A673 (cell line): Measurements from ENCODE around the gene LAMA2. TPM values are rescaled to one million over a fixed set of nuclear protein-coding genes. Genes with fewer than 3 reads are reported as not detected.

Experiments
- BruUV-seq: library from RNA; stranded (reverse); fragments of 400-500 nt; replicated peaks from 2 replicates; lab custom pipeline; 2021; lab: Mats Ljungman, UMichigan
- CTCF ChIA-PET: fragments of 300-600 bp; sonication (Branson Sonifier 250); formaldehyde crosslinking; loops from one replicate; lab custom pipeline; 2022; ENCODE audit warnings: antibody characterized with exemption; lab: Charles Lee
- POLR2A ChIA-PET: fragments of 300-600 bp; sonication (Branson Sonifier 250); formaldehyde crosslinking; loops from one replicate; lab custom pipeline; 2022; ENCODE audit warnings: antibody characterized with exemption; ENCODE audit not compliant: low non-redundant PET; lab: Charles Lee
- DNase-seq: peaks from one replicate; pipeline ENCODE4 v3.0.0-alpha.2; 2015; ENCODE audit warnings: low spot score
- H3K27ac ChIP-seq: fragments of 200-600 bp; sonication (generic); 2 replicates; pipeline ENCODE4 v1.5.1; 2016; ENCODE audit warnings: mixed run types, low read depth, mild to moderate bottlenecking, mixed read lengths, antibody characterized with exemption, low read length; ENCODE audit not compliant: poor library complexity, severe bottlenecking
- H3K27me3 ChIP-seq: fragments of 200-600 bp; sonication (generic); replicated peaks from 2 replicates; pipeline ENCODE4 v1.6.1; 2017; ENCODE audit warnings: mixed run types, low read depth, mild to moderate bottlenecking, mixed read lengths, antibody characterized with exemption, low read length; ENCODE audit not compliant: insufficient read depth, poor library complexity
- H3K36me3 ChIP-seq: fragments of 200-600 bp; sonication (generic); 2 replicates; pipeline ENCODE4 v1.6.1; 2016; ENCODE audit warnings: mixed run types, mild to moderate bottlenecking, mixed read lengths, antibody characterized with exemption, low read length; ENCODE audit not compliant: insufficient read depth, poor library complexity, severe bottlenecking
- H3K4me1 ChIP-seq: fragments of 200-600 bp; sonication (generic); 2 replicates; pipeline ENCODE4 v1.6.1; 2017; ENCODE audit warnings: mixed run types, mild to moderate bottlenecking, mixed read lengths, antibody characterized with exemption, low read length; ENCODE audit not compliant: insufficient read depth, poor library complexity, severe bottlenecking
- H3K4me3 ChIP-seq: fragments of 200-600 bp; sonication (generic); 2 replicates; pipeline ENCODE4 v1.5.1; 2016; ENCODE audit warnings: low read depth, mixed run types, mild to moderate bottlenecking, mixed read lengths, low read length; ENCODE audit not compliant: poor library complexity, severe bottlenecking
- H3K9me3 ChIP-seq: fragments of 200-600 bp; sonication (generic); 2 replicates; pipeline ENCODE4 v1.6.1; 2016; ENCODE audit warnings: mixed run types, low read depth, mild to moderate bottlenecking, mixed read lengths, antibody characterized with exemption, low read length; ENCODE audit not compliant: poor library complexity, severe bottlenecking
- CTCF ChIP-seq: fragments of 300-800, 200-600 bp; sonication (generic); conservative IDR thresholded peaks from 2 replicates; pipeline ENCODE4 v1.5.1; 2017; ENCODE audit warnings: low read depth, mild to moderate bottlenecking, antibody characterized with exemption, low read length, moderate library complexity, mixed read lengths
- EZH2 ChIP-seq: fragments of 200-600 bp; sonication (generic); IDR thresholded peaks from 2 replicates; pipeline ENCODE4 v1.6.1; 2017; ENCODE audit warnings: borderline replicate concordance, low read depth, mild to moderate bottlenecking, mixed read lengths, antibody characterized with exemption, low read length; ENCODE audit not compliant: poor library complexity, severe bottlenecking
- intact Hi-C: fragments of 100-400 bp; cut with micrococcal nuclease; formaldehyde crosslinking; loops from one replicate; pipeline ENCODE4 v1.10.0; 2022; ENCODE audit not compliant: unreplicated experiment
- total RNA-seq: library from RNA; stranded (reverse); gene quantifications from 2 replicates; pipeline ENCODE4 v1.2.3, GENCODE V29; 2021

The LAMA2 gene
- total RNA-seq, 1 experiment from 2014 or later, result 2.2 TPM

GRCh38 chr6:129138739-129139405 is 255.9 kb downstream of the LAMA2 start:
- Histone ChIP-seq H3K27me3 (no peaks in the 10 kb centered on the region), H3K27ac (no peak overlapping the region), H3K9me3 (no peaks in the 10 kb centered on the region), H3K36me3 (no peaks in the 10 kb centered on the region), H3K4me1 (no peaks in the 10 kb centered on the region), H3K4me3 (no peak overlapping the region)
- TF ChIP-seq CTCF (no peak), EZH2 (no peak)
- no peak for DNase-seq
- intact Hi-C loops, result no loop called here
- POLR2A ChIA-PET, result interaction anchor here (0.6 kb wide), 1 partner anchor 10 kb away, joined by 3 read pairs; no protein-coding TSS in a partner anchor
- BruUV-seq, result no TSS peak
- CTCF ChIA-PET, result no interaction called here

- no peaks in the 10 kb centered on the region for H3K27me3 ChIP-seq
- no peak for TF ChIP-seq CTCF
- TF ChIP-seq EZH2, result no peak
- no TSS peak for BruUV-seq
- ChIA-PET CTCF (no interaction called here), POLR2A (no interaction called here)
- DNase-seq, result no peak
- no peaks in the 10 kb centered on the region for H3K9me3 ChIP-seq
- no peaks in the 10 kb centered on the region for H3K4me1 ChIP-seq
- no peak overlapping the region for H3K27ac ChIP-seq
- H3K4me3 ChIP-seq, result no peak overlapping the region
- no peaks in the 10 kb centered on the region for H3K36me3 ChIP-seq
- intact Hi-C loops, result no loop called here
Measured at GRCh38 chr6:129140526-129140925, 257.6 kb downstream of the LAMA2 start.

GRCh38 chr6:129141499-129141898 is 258.6 kb downstream of the LAMA2 start:
- Histone ChIP-seq H3K27ac (no peak overlapping the region), H3K36me3 (no peaks in the 10 kb centered on the region), H3K27me3 (no peaks in the 10 kb centered on the region), H3K9me3 (no peaks in the 10 kb centered on the region), H3K4me3 (no peak overlapping the region), H3K4me1 (no peaks in the 10 kb centered on the region)
- POLR2A ChIA-PET, result no interaction called here
- CTCF ChIA-PET, result no interaction called here
- TF ChIP-seq EZH2 (no peak), CTCF (no peak)
- DNase-seq, result no peak
- BruUV-seq, result no TSS peak
- intact Hi-C loops, result no loop called here
